Prostate gland (tissue), 2 donors: ENCODE results near the gene KLLN. TPM values are rescaled to one million over a fixed set of nuclear protein-coding genes. Genes with fewer than 3 reads are reported as not detected.
"Not testable (repeated sequence)": the region's sequence is repeated elsewhere in the genome, so short reads cannot be mapped to it uniquely, and the experiment has no call there.

Experiments used
- DNase-seq: peaks from one replicate; pipeline ENCODE4 v3.0.0-alpha.2; 2019; ENCODE audit warnings: low spot score
- H3K27ac ChIP-seq, 2 donors: fragments of 200-600 bp; sonication (generic); 2 replicates each; pipeline ENCODE4 v1.5.1; 2017 to 2019
- H3K27me3 ChIP-seq: fragments of 200-600 bp; sonication (generic); replicated peaks from 2 replicates; pipeline ENCODE4 v1.5.1; 2019; ENCODE audit not compliant: insufficient read depth
- H3K36me3 ChIP-seq, 2 donors: fragments of 200-600 bp; sonication (generic); 1 replicate in 1 of 2; 2 replicates in 1 of 2; pipeline versions ENCODE4 v1.5.1 to v1.8.1; 2017 to 2019
- H3K4me1 ChIP-seq: fragments of 200-600 bp; sonication (generic); replicated peaks from 2 replicates; pipeline ENCODE4 v1.5.1; 2019
- H3K4me3 ChIP-seq, 2 donors: fragments of 200-600 bp; sonication (generic); 2 replicates each; pipeline ENCODE4 v1.5.1; 2017 to 2019
- H3K9me3 ChIP-seq: fragments of 200-600 bp; sonication (generic); 2 replicates; pipeline ENCODE4 v1.5.1; 2017
- CTCF ChIP-seq, 4 experiments: fragments of 200-600 bp in 2 of 4; fragments of 450-650 bp in 2 of 4; sonication (generic) in 2 of 4; IDR thresholded peaks; 1 replicate in 3 of 4; 2 replicates in 1 of 4; pipeline ENCODE4 v1.5.1; 2016 to 2019; ENCODE audit warnings: antibody characterized with exemption in 4 of 4, mild to moderate bottlenecking in 2 of 4, moderate library complexity in 2 of 4
- POLR2A ChIP-seq: fragments of 450-650 bp; IDR thresholded peaks from one replicate; pipeline ENCODE4 v1.6.1; 2016; ENCODE audit warnings: antibody characterized with exemption, mild to moderate bottlenecking
- POLR2AphosphoS5 ChIP-seq: sonication (generic); formaldehyde crosslinking; IDR thresholded peaks from one replicate; pipeline ENCODE4 v1.6.1; 2017; ENCODE audit warnings: antibody characterized with exemption
- WGBS: methylation state at CpG from one replicate; pipeline ENCODE4 v1.1.5; 2018; 5-methylcytosine and 5-hydroxymethylcytosine counted together
- intact Hi-C: fragments of 100-400 bp; cut with DNase I; formaldehyde crosslinking; loops from one replicate; pipeline ENCODE4 v1.14.2; 2022
- total RNA-seq, 2 donors: library from RNA; depleted of rRNA; stranded (reverse); fragments of >200 nt; gene quantifications; one replicate each; pipeline ENCODE4 v1.1.0, GENCODE V29; 2016

The KLLN gene
- total RNA-seq, 2 donors from 2014 or later, result 0.55 to 1.1 TPM

GRCh38 chr10:87850742-87851205 is 12.6 kb downstream of the KLLN start:
- H3K27ac ChIP-seq, result no peak overlapping the region
- H3K27me3 ChIP-seq, result no peaks in the 10 kb centered on the region
- TF ChIP-seq POLR2AphosphoS5, result peak; percentile 33
- peak; percentile 13 to 75 (median 66) for TF ChIP-seq CTCF (IDR thresholded peaks at IDR 0.05)
- TF ChIP-seq POLR2A, result no peak
- no peaks in the 10 kb centered on the region for H3K9me3 ChIP-seq
- 19% methylated on average over 5 of the region's 5 CpGs for WGBS
- DNase-seq, result peak; percentile 65
- H3K36me3 ChIP-seq, result no peaks in the 10 kb centered on the region
- no peaks in the 10 kb centered on the region for H3K4me1 ChIP-seq
- no peak overlapping the region for H3K4me3 ChIP-seq
- intact Hi-C loops, result loop anchor here (5.0 to 10.0 kb wide), 2 partner anchors 264 to 702 kb away; no protein-coding TSS in a partner anchor

- H3K36me3 ChIP-seq, result no peaks in the 10 kb centered on the region
- intact Hi-C loops, result no loop called here
These were observed 14.3 kb downstream of the KLLN start for GRCh38 chr10:87849001-87849400.

GRCh38 chr10:87847550-87847949 is 15.8 kb downstream of the KLLN start:
- no peaks in the 10 kb centered on the region for H3K36me3 ChIP-seq
- TF ChIP-seq CTCF (IDR thresholded peaks at IDR 0.05) (no peak), POLR2AphosphoS5 (no peak), POLR2A (no peak)
- H3K4me1 ChIP-seq, result no peaks in the 10 kb centered on the region
- no peak overlapping the region for H3K4me3 ChIP-seq
- no peak for DNase-seq
- H3K27me3 ChIP-seq, result no peaks in the 10 kb centered on the region
- intact Hi-C loops, result no loop called here
- H3K9me3 ChIP-seq, result no peaks in the 10 kb centered on the region
- H3K27ac ChIP-seq, result no peak overlapping the region

More at GRCh38 chr10:87849001-87849400, 14.3 kb downstream of the KLLN start:
- Histone ChIP-seq H3K9me3 (no peaks in the 10 kb centered on the region), H3K4me1 (no peaks in the 10 kb centered on the region), H3K4me3 (no peak overlapping the region), H3K27me3 (no peaks in the 10 kb centered on the region), H3K27ac (no peak overlapping the region)
- TF ChIP-seq POLR2AphosphoS5, result no peak
- no peak for TF ChIP-seq POLR2A
- no peak for TF ChIP-seq CTCF (IDR thresholded peaks at IDR 0.05)
- no peak for DNase-seq

GRCh38 chr10:87846711-87847110 is 16.6 kb downstream of the KLLN start:
- H3K27ac ChIP-seq, DNase-seq, intact Hi-C loops, H3K9me3 ChIP-seq, H3K4me1 ChIP-seq, H3K36me3 ChIP-seq, H3K4me3 ChIP-seq, H3K27me3 ChIP-seq: not testable (repeated sequence)
- 93% methylated on average over 8 of the region's 8 CpGs for WGBS

GRCh38 chr10:87846023-87846422 is 17.3 kb downstream of the KLLN start:
- TF ChIP-seq POLR2AphosphoS5 (no peak), CTCF (IDR thresholded peaks at IDR 0.05) (no peak), POLR2A (no peak)
- DNase-seq, result no peak
- no peak overlapping the region for H3K27ac ChIP-seq
- no peaks in the 10 kb centered on the region for H3K4me1 ChIP-seq
- H3K4me3 ChIP-seq, result no peak overlapping the region
- WGBS, result 60% methylated on average over 7 of the region's 7 CpGs
- intact Hi-C loops, result no loop called here
- no peaks in the 10 kb centered on the region for H3K36me3 ChIP-seq
- H3K9me3 ChIP-seq, result no peaks in the 10 kb centered on the region
- no peaks in the 10 kb centered on the region for H3K27me3 ChIP-seq
